ENCODE results near the gene SPACA6.

The SPACA6 gene

DNA sequence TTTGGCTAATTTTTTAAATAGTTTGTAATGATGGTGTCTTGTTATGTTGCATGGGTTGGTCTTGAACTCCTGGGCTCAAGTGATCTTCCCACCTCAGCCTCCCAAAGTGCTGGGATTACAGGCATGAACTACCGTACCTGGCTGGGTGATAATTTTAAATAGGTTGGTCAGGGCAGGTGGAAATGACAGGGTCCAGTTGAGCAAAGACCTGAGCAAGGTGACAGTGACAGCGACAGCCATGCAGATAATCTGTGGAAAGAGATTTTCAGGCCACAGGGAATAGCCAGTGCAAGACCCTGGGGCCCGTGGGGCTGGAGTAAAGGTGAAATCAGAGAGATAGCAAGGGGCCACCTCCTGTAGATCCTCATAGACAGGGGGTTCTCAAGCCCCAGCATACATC is 3.5 kb downstream of the SPACA6 start:
- no peak for DNase-seq (ENCODE audit: low spot score)
- ChIA-PET CTCF (no interaction called here), POLR2A (ENCODE audit: low non-redundant PET) (no interaction called here)
- H3K27ac ChIP-seq = peak overlapping the region; percentile 34
- TF ChIP-seq CTCF (conservative IDR thresholded peaks at IDR 0.05; ENCODE audit: low read depth) = no peak

- ChIA-PET CTCF (no interaction called here), POLR2A (ENCODE audit: low non-redundant PET) (no interaction called here)
- peak overlapping the region; percentile 34 for H3K27ac ChIP-seq
- DNase-seq (ENCODE audit: low spot score) = no peak
- no peak for TF ChIP-seq CTCF (conservative IDR thresholded peaks at IDR 0.05; ENCODE audit: low read depth)
Observed at GRCh38 chr19:51697169-51697776, 4.1 kb downstream of the SPACA6 start.

DNA sequence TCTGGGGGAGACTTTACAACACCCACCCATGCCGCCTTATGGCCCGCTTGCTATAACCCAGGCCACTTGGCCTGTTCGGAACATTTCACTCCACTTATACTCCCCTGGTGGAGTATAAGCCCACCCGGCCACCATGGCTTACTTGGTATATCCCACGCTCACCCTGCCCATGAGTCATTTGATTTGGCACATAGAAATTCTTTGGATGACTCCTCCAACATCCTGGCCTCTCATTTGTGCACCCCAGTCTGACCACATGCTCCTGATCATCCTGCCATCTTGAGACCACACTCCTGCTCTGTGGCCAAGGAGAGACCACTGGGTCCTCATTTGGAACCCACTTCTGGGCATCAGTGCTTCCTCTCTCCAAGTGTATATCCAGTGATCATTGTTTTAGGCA is 5.2 kb downstream of the SPACA6 start:
- DNase-seq (ENCODE audit: low spot score) = no peak
- ChIA-PET POLR2A (ENCODE audit: low non-redundant PET) (no interaction called here), CTCF (no interaction called here)
- H3K27ac ChIP-seq = peak overlapping the region; percentile 32; the same call in 1 of the 2 replicates
- TF ChIP-seq CTCF (conservative IDR thresholded peaks at IDR 0.05; ENCODE audit: low read depth) = no peak

DNA sequence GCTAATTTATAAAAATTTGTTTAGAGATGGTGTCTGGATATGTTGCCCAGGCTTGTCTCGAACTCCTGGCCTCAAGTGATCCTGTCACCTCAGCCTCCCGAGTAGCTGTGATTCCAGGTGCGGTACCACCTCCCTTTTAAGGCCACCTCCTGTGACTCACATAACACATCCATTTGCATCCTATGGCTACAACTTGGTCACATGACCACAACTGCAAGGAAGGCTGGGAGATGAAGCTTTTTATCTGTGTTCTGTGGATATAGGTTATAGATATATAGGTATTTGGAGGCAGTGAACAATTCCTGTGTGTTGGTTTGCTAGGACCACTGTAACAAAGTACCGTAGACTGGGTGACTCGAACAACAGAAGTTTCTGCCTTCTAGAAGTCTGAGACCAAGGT is 6.0 kb downstream of the SPACA6 start:
- POLR2A ChIA-PET (ENCODE audit: low non-redundant PET) = no interaction called here
- DNase-seq (ENCODE audit: low spot score) = no peak
- H3K27ac ChIP-seq = 0 out of 2 replicates have a peak overlapping the region, but pooled peaks have one; percentile 25
- no peak for TF ChIP-seq CTCF (conservative IDR thresholded peaks at IDR 0.05; ENCODE audit: low read depth)
- CTCF ChIA-PET = no interaction called here

GRCh38 chr19:51701468-51702100 is 8.5 kb downstream of the SPACA6 start:
- ChIA-PET CTCF (interaction anchor here (1.6 kb wide), 1 partner anchor 32 kb away, joined by 3 read pairs; no protein-coding TSS in a partner anchor), POLR2A (ENCODE audit: low non-redundant PET) (interaction anchor here (1.2 kb wide), 1 partner anchor 13 kb away, joined by 3 read pairs; no protein-coding TSS in a partner anchor)
- TF ChIP-seq CTCF (conservative IDR thresholded peaks at IDR 0.05; ENCODE audit: low read depth) = no peak
- peak overlapping the region; percentile 90 for H3K27ac ChIP-seq
- no peak for DNase-seq (ENCODE audit: low spot score)

DNA sequence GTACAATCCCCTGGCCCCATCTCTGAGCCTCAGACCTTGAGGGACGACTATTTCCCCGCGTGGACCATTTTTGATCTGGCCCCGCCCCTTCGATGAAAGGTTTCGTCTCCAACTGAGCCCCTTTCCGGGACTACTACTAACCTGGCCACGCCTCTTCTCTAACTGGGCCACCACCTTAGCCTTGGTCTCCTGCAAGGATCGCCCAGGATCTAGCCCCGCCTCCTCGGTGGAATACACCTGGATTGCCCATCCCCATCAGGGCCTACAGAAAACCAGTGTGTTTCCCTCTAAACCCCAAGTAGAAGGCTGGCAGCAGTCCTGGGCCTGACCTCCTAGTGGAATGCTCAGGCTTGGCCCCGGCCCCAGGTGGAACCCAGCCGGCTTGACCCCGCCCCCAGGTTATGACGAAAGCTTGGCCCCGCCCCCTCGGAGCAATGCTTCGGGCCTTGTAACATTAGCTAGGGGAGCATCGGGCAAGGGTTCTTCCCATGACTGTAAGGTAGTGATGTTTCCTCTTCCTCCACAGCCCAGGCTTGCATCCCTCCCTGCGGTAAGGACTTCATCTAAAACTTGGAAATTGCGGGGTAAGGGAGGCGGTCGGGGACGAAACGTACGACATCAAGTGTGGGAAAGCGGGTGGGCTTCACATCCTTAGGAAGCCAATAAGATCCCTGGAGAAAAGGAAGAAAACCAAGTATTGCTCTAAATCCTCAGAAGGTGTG is 9.1 kb downstream of the SPACA6 start:
- TF ChIP-seq CTCF (conservative IDR thresholded peaks at IDR 0.05; ENCODE audit: low read depth) = no peak
- peak; percentile 87 for DNase-seq (ENCODE audit: low spot score)
- CTCF ChIA-PET = interaction anchor here (0.7 to 1.6 kb wide), 2 partner anchors 10 to 33 kb away, joined by 3 read pairs; no protein-coding TSS in a partner anchor
- POLR2A ChIA-PET (ENCODE audit: low non-redundant PET) = interaction anchor here (0.6 to 1.2 kb wide), 2 partner anchors 13 to 15 kb away, joined by 3 read pairs; no protein-coding TSS in a partner anchor
- H3K27ac ChIP-seq = peak overlapping the region; percentile 90
